Sigmoid colon (tissue), 7 donors: ENCODE results near the gene SRSF7. TPM values are rescaled to one million over a fixed set of nuclear protein-coding genes. Genes with fewer than 3 reads are reported as not detected.

Experiments
- DNase-seq: peaks from one replicate; pipeline ENCODE4 v3.0.0-alpha.2; 2019
- H3K27ac ChIP-seq, 4 donors: fragments of 200-600 bp; sonication (generic); one replicate each; pipeline ENCODE4 v1.5.1; 2016 to 2019; ENCODE audit warnings: mild to moderate bottlenecking in 1 of 4
- H3K27me3 ChIP-seq, 3 donors: fragments of 200-600 bp; sonication (generic); one replicate each; pipeline ENCODE4 v1.5.1; 2019; ENCODE audit warnings: mild to moderate bottlenecking in 1 of 3
- H3K36me3 ChIP-seq, 4 donors: fragments of 200-600 bp; sonication (generic); one replicate each; pipeline ENCODE4 v1.5.1; 2016 to 2019
- H3K4me1 ChIP-seq, 4 donors: fragments of 200-600 bp; sonication (generic); one replicate each; pipeline ENCODE4 v1.5.1; 2017 to 2019
- H3K4me3 ChIP-seq, 4 donors: fragments of 200-600 bp; sonication (generic); one replicate each; pipeline ENCODE4 v1.5.1; 2017 to 2019; ENCODE audit warnings: mild to moderate bottlenecking in 2 of 4, moderate library complexity in 1 of 4
- H3K9me3 ChIP-seq, 4 donors: fragments of 200-600 bp in 3 of 4; sonication (generic) in 3 of 4; one replicate each; pipeline versions ENCODE4 v1.5.1 to v1.6.1; 2013 to 2019
- CTCF ChIP-seq, 4 experiments: fragments of 450-650 bp in 3 of 4; fragments of 200-600 bp in 1 of 4; IDR thresholded peaks; one replicate each; pipeline ENCODE4 v1.5.1; 2016 to 2019; ENCODE audit warnings: antibody characterized with exemption in 4 of 4, mild to moderate bottlenecking in 3 of 4, moderate library complexity in 2 of 4
- EP300 ChIP-seq, 4 donors: sonication (generic); formaldehyde crosslinking; IDR thresholded peaks; one replicate each; pipeline ENCODE4 v1.6.1; 2017; ENCODE audit warnings: antibody characterized with exemption in 4 of 4
- POLR2A ChIP-seq, 2 donors: fragments of 450-650 bp; IDR thresholded peaks; one replicate each; pipeline ENCODE4 v1.6.1; 2016; ENCODE audit warnings: antibody characterized with exemption in 2 of 2, mild to moderate bottlenecking in 2 of 2, moderate library complexity in 2 of 2
- POLR2AphosphoS5 ChIP-seq, 4 donors: sonication (generic); formaldehyde crosslinking; IDR thresholded peaks; one replicate each; pipeline ENCODE4 v1.6.1; 2017; ENCODE audit warnings: antibody characterized with exemption in 4 of 4
- WGBS, 2 donors: extraction: QIAGEN DNeasy Blood & Tissue Kit; methylation state at CpG; one replicate each; pipeline ENCODE4 v1.1.7; 2013; 5-methylcytosine and 5-hydroxymethylcytosine counted together
- intact Hi-C: fragments of 100-400 bp; cut with DNase I; formaldehyde crosslinking; loops from one replicate; pipeline ENCODE4 v1.15.1; 2023
- polyA plus RNA-seq, 3 donors: library from polyadenylated mRNA; stranded (reverse); fragments of 200-250 nt; gene quantifications; one replicate each; pipeline ENCODE4 v1.2.3, GENCODE V29; 2013
- total RNA-seq, 4 donors: library from RNA; depleted of rRNA; stranded (reverse); fragments of >200 nt; gene quantifications; one replicate each; pipeline ENCODE4 v1.1.0, GENCODE V29; 2016
- donor health status: healthy with polysubstance abuse.
- donor health status: Bipolar disorder and iron deficiency.
- donor health status: healthy.

SRSF7 gene
- total and polyA plus RNA-seq, 7 donors, result 55.9 to 146 (median 83.8) TPM

- Histone ChIP-seq H3K27me3 (no peaks in the 10 kb centered on the region), H3K9me3 (no peaks in the 10 kb centered on the region), H3K27ac (no peak overlapping the region), H3K4me1 (peaks cover 0 to 4% (median 2%) of the 10 kb centered on the region in 4 donors), H3K36me3 (no peaks in the 10 kb centered on the region), H3K4me3 (no peak overlapping the region)
- no peak for DNase-seq
- TF ChIP-seq POLR2A (IDR thresholded peaks at IDR 0.05) (no peak), POLR2AphosphoS5 (IDR thresholded peaks at IDR 0.05) (no peak), EP300 (IDR thresholded peaks at IDR 0.05) (no peak), CTCF (IDR thresholded peaks at IDR 0.05) (no peak)
- intact Hi-C loops, result no loop called here
- WGBS, 2 donors, result 90 to 94% methylated on average over 5 of the region's 5 CpGs
These were observed 52.6 kb downstream of the SRSF7 start for GRCh38 chr2:38698467-38699003.

GRCh38 chr2:38697116-38697840 is 53.9 kb downstream of the SRSF7 start:
- Histone ChIP-seq H3K4me1 (peaks cover 0 to 3% (median under 1%) of the 10 kb centered on the region in 4 donors), H3K4me3 (no peak overlapping the region), H3K27me3 (no peaks in the 10 kb centered on the region), H3K36me3 (no peaks in the 10 kb centered on the region), H3K27ac (no peak overlapping the region), H3K9me3 (no peaks in the 10 kb centered on the region)
- TF ChIP-seq POLR2AphosphoS5 (IDR thresholded peaks at IDR 0.05), result no peak
- TF ChIP-seq CTCF (IDR thresholded peaks at IDR 0.05), result no peak
- no peak for TF ChIP-seq EP300 (IDR thresholded peaks at IDR 0.05)
- no peak for TF ChIP-seq POLR2A (IDR thresholded peaks at IDR 0.05)
- intact Hi-C loops, result no loop called here
- no peak for DNase-seq
- WGBS, 2 donors, result 36 to 72% methylated on average over 8 of the region's 8 CpGs

Other genes starting within 250 kb of the SRSF7 start
- gene HNRNPLL, start 148.4 kb downstream of the SRSF7 start, total RNA-seq, result 10 to 100 TPM; 63.7 to 82.0 (median 72.5) TPM
- gene HNRNPLL, start 148.4 kb downstream of the SRSF7 start, polyA plus RNA-seq, result 10 to 100 TPM; 16.1 to 19.9 (median 16.2) TPM
- gene GALM, start 85.2 kb downstream of the SRSF7 start, total RNA-seq, result 10 to 100 TPM in 3 of 4 donors, 1 to 10 TPM in 1; 9.5 to 35.2 (median 19.0) TPM
- gene GALM, start 85.2 kb downstream of the SRSF7 start, polyA plus RNA-seq, result 10 to 100 TPM; 35.5 to 45.1 (median 41.4) TPM
- 10 to 100 TPM in 2 of 4 donors, 1 to 10 TPM in 2; 5.4 to 11.1 (median 8.1) TPM for gene GEMIN6, start 26.8 kb upstream of the SRSF7 start, total RNA-seq
- 10 to 100 TPM in 1 of 3 donors, 1 to 10 TPM in 2; 5.5 to 10.2 (median 6.6) TPM for gene GEMIN6, start 26.8 kb upstream of the SRSF7 start, polyA plus RNA-seq
- gene DHX57, start 124.6 kb upstream of the SRSF7 start, total RNA-seq, result 10 to 100 TPM; 11.3 to 17.3 (median 15.2) TPM
- gene DHX57, start 124.6 kb upstream of the SRSF7 start, polyA plus RNA-seq, result 1 to 10 TPM; 1.6 to 7.9 (median 4.8) TPM
- 10 to 100 TPM in 3 of 4 donors, 1 to 10 TPM in 1; 6.4 to 17.5 (median 13.6) TPM for gene MORN2, start 124.6 kb upstream of the SRSF7 start, total RNA-seq
- gene MORN2, start 124.6 kb upstream of the SRSF7 start, polyA plus RNA-seq, result 10 to 100 TPM; 17.3 to 30.6 (median 27.7) TPM
- 1 to 10 TPM in 3 of 4 donors, under 1 TPM in 1; 0.99 to 2.2 (median 1.5) TPM for gene ARHGEF33, start 138.5 kb upstream of the SRSF7 start, total RNA-seq
- gene ARHGEF33, start 138.5 kb upstream of the SRSF7 start, polyA plus RNA-seq, result under 1 TPM in 1 of 3 donors, not detected in 2; 0.41 TPM